GM12892 (cell line): Measurements from ENCODE around the gene AKAP13.
"Not testable (repeated sequence)": the region's sequence is repeated elsewhere in the genome, so short reads cannot be mapped to it uniquely, and the experiment has no call there.

Source experiments
- DNase-seq: peaks from one replicate; pipeline ENCODE4 v3.0.0; 2011; ENCODE audit not compliant: insufficient read length
- FAIRE-seq: peaks from 2 replicates; lab custom pipeline; 2011; peaks lifted over from hg19 to GRCh38; lab: Jason Lieb, UNC
- POLR2A ChIP-seq: IDR thresholded peaks from 2 replicates; pipeline ENCODE4 v1.6.1; 2011; ENCODE audit warnings: low read depth, low read length, control low read depth
- POLR2AphosphoS5 ChIP-seq: IDR thresholded peaks from 2 replicates; pipeline ENCODE4 v1.6.1; 2011; ENCODE audit warnings: low read depth, low read length, control low read depth
- TAF1 ChIP-seq: IDR thresholded peaks from 2 replicates; pipeline ENCODE4 v1.6.1; 2011; ENCODE audit warnings: low read depth, mild to moderate bottlenecking, control low read depth, low read length, borderline replicate concordance

AKAP13 gene

GRCh38 chr15:85482894-85483293 is 102.5 kb downstream of the AKAP13 start:
- TF ChIP-seq POLR2A (no peak), TAF1 (no peak), POLR2AphosphoS5 (no peak)
- FAIRE-seq = no peak
- DNase-seq = no peak

- not testable (repeated sequence) for FAIRE-seq, DNase-seq
Measured at GRCh38 chr15:85483955-85484354, 103.6 kb downstream of the AKAP13 start.

DNA sequence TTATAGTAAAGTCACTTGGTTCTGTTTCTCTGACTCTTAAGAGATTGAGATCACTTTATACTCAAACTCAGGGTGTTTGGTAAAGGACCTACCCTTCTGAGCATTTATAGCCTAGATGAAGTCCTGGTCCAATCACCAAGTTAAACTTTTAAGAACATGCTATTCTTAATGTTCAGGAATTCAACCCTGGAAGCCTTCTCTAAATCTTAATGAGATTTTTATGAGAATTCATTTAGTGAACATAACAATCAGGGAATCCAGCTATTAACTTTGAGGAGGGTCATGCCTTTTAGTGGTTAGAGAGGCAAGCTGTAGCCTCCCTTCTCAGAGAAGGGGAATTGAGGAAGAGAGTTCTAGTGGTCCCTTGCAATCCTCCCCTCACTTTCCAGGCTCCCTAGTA is 104.5 kb downstream of the AKAP13 start:
- not testable (repeated sequence) for FAIRE-seq, DNase-seq

DNA sequence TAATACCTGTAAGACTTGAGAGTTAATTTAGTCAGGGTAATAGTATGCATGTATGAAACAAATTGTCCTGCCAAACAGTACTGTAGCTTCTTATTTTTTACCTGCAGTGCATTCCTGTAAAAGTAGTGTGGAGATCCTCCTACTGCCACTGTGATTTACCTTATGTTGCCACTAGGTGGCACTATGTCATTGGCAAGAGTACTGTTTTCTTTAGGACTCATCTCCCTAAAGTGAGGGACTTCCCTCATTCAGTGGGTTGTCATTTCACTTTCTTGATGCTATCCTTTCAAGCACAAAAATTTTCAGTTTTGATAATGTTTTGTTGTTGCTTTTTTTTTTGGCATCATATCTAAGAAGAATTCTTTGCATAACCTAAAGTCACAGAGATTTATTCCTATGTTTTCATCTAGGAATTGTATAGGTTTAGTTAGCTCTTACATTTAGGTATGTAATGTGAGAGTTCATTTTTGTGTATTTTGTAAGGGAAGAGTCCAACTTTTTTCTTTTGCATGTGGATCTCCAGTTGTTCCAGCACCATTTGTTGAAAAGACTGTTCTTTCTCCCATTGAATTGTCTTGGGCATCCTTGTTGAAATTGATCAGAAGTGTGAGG is 105.7 kb downstream of the AKAP13 start:
- no peak for DNase-seq
- no peak for TF ChIP-seq TAF1
- FAIRE-seq = peak; percentile 64

- not testable (repeated sequence) for DNase-seq
- peak; percentile 61 for FAIRE-seq
Measured at GRCh38 chr15:85487796-85488195, 107.4 kb downstream of the AKAP13 start.

GRCh38 chr15:85488997-85489396 is 108.6 kb downstream of the AKAP13 start:
- no peak for TF ChIP-seq TAF1
- no peak for TF ChIP-seq POLR2AphosphoS5
- no peak for TF ChIP-seq POLR2A
- DNase-seq (no peak), FAIRE-seq (peak; percentile 76)

DNA sequence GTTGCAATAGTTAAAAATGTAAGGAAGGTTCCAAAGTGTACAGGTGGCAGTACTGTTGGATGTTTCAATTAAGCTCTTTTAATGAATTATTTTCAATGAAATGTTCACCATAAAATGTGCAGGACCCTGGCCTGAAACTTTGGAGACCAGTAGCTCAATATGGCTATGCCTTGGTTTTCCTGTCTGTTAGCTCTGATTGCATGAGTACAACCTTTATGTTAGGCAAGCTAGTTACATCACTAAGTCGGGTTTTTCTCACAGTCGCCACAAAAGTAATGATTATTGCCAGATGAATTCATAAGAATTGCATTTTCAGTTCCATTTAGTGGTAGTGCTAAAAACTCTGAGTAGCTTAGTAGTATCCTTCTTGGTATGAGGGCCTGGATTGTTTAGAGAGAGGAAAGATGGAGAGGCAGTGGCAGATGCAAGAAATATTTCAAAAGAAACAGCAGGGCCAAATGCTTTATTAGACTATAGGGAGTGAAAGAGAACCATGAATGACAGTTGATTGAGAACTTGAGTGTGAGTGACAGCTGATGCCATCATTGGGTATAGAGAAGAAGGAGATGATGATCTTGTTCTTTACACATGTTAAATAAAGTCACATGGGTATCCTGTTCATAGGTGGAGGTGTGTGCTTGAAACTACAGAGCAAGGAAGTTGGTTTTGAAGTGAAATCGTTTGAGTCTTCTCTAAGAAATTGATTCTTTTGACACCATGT is 109.5 kb downstream of the AKAP13 start:
- DNase-seq (no peak), FAIRE-seq (peak; percentile 81)
- TF ChIP-seq TAF1 = no peak
- TF ChIP-seq POLR2AphosphoS5 = no peak
- no peak for TF ChIP-seq POLR2A

DNA sequence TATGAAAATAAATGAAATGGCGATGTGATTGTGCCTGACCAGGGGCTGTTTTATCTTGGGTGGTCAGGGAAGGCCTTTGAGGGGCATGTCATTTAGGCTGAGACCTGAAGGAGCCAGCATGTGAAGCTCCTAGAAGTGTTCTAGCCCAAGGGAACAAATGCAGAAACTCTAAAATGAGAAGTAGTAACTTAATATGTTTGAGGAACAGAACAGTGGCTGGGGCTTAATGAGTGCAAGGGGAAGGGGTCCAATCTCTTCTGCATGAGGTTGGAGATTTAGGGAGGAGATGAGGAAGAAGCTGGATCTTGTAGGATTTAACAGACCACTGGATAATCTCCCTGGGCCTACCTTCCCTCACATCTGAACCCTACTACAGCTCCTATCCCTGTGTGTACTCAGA is 110.5 kb downstream of the AKAP13 start:
- FAIRE-seq (no peak), DNase-seq (no peak)
- no peak for TF ChIP-seq TAF1
- TF ChIP-seq POLR2A = no peak
- no peak for TF ChIP-seq POLR2AphosphoS5

- no peak for FAIRE-seq
- DNase-seq = no peak
- no peak for TF ChIP-seq POLR2AphosphoS5
- no peak for TF ChIP-seq TAF1
- TF ChIP-seq POLR2A = no peak
Measured at GRCh38 chr15:85491691-85492090, 111.3 kb downstream of the AKAP13 start.

DNA sequence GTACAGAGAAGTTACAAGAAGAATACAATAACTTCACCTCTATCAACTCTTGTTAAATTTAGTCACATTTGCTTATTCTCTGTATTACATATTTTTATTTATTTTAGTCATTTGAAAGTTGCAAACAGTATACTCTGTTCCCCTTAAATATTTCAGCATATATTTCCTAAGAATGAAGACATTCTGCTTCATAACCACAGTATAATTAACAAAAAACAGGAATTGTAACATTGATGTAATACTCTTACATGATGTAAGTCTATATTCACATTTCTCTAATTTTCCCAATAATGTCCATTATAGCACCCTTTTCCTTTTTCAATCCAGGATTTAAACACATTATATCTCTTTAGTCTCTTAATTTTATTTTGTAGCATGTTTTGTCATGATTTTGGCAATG is 112.0 kb downstream of the AKAP13 start:
- FAIRE-seq (no peak), DNase-seq (no peak)
- TF ChIP-seq TAF1 = no peak
- TF ChIP-seq POLR2AphosphoS5 = no peak
- no peak for TF ChIP-seq POLR2A

GRCh38 chr15:85493260-85493659 is 112.9 kb downstream of the AKAP13 start:
- FAIRE-seq = no peak
- DNase-seq = no peak
- TF ChIP-seq TAF1 (no peak), POLR2A (no peak), POLR2AphosphoS5 (no peak)

DNA sequence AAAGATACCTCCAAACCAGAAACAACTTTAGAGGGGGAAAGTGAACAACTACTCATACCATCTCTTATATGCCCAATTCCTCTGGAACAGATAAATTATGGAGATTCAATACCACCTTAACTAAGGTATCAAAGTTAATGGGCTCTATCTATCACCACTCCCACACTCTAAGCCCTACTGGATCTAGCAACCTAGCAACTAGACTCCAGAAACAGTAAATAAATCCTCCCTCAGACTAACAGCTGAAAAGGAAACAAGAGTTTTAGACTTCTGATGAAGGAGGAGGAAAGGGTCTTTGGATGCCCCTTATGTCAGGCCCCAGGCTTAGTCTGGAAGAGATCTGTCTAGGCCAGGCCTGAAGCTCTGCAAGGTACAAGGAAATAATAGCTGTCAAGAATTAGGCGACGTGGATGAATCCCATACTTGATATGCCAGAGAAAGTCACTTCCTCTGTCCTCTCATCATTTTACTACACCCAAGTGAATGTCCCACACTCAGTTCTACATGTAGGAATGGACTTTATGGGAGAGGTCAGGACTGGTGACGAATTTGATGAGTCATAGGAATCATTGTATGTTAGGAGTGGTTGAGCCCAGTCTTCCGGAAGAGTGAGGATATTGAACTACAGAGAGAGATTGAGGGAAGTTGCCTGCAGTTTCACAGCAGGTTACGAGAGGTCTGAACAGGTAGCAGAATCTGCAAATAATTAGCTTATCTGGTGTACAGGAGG is 113.8 kb downstream of the AKAP13 start:
- DNase-seq (no peak), FAIRE-seq (peak; percentile 5)
- TF ChIP-seq POLR2AphosphoS5 (no peak), POLR2A (no peak), TAF1 (no peak)

- DNase-seq = no peak
- FAIRE-seq = no peak
- no peak for TF ChIP-seq POLR2A
- no peak for TF ChIP-seq POLR2AphosphoS5
- TF ChIP-seq TAF1 = no peak
Measured at GRCh38 chr15:85495096-85495495, 114.7 kb downstream of the AKAP13 start.
